Fibroblast of villous mesenchyme (primary cell): Measurements from ENCODE around the gene TFB2M. TPM values are rescaled to one million over a fixed set of nuclear protein-coding genes. Genes with fewer than 3 reads are reported as not detected.

Experiments
- DNase-seq: peaks from one replicate; pipeline ENCODE4 v3.0.0-alpha.2; 2010; ENCODE audit warnings: low read depth
- H3K4me3 ChIP-seq: 2 replicates; pipeline ENCODE4 v1.5.1; 2011; ENCODE audit warnings: low read depth, mild to moderate bottlenecking, low read length
- total RNA-seq: library from RNA; depleted of rRNA; stranded (reverse); fragments of >200 nt; gene quantifications from 2 replicates; pipeline ENCODE4 v1.2.3, GENCODE V29; 2012
- TF ChIP-seq, protein P1 (sequence below): IDR thresholded peaks from 2 replicates; pipeline ENCODE4 v1.5.1; 2012; ENCODE audit warnings: low read depth, mild to moderate bottlenecking, low read length; ENCODE audit not compliant: insufficient read depth

The TFB2M gene
- total RNA-seq, 1 donor: 29.4 TPM

DNA sequence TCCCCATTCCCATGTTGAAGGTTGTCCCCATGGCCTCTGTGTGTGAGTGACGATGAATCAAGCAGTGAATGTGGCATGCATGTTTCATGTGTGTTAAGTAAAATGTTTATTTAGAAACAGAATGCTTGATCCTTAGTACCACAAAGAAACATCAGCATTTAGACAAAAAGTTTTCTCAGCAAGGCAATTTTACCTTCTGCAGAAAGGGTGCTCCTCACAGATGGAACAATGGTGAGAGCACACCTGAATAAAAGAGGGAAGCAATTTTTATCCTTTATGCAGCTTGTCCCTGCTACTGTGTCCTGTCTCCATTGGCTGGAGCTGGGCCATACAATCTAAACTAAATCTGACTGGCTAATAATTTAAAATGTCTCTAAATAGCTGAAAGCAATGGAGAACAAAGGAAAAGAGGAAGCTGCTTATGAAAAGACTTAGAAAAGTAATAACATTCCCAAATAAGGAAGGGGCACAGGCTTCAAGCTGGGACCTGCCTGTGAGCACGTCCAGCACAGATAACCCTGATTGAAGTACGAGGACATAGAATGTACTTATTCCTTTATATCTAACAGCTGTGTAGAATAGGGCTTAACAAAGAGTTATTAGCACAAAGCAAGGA is 50.6 kb downstream of the TFB2M start:
- no peak overlapping the region for H3K4me3 ChIP-seq
- DNase-seq: no peak
- TF ChIP-seq, protein P1, sequence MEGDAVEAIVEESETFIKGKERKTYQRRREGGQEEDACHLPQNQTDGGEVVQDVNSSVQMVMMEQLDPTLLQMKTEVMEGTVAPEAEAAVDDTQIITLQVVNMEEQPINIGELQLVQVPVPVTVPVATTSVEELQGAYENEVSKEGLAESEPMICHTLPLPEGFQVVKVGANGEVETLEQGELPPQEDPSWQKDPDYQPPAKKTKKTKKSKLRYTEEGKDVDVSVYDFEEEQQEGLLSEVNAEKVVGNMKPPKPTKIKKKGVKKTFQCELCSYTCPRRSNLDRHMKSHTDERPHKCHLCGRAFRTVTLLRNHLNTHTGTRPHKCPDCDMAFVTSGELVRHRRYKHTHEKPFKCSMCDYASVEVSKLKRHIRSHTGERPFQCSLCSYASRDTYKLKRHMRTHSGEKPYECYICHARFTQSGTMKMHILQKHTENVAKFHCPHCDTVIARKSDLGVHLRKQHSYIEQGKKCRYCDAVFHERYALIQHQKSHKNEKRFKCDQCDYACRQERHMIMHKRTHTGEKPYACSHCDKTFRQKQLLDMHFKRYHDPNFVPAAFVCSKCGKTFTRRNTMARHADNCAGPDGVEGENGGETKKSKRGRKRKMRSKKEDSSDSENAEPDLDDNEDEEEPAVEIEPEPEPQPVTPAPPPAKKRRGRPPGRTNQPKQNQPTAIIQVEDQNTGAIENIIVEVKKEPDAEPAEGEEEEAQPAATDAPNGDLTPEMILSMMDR: no peak

DNA sequence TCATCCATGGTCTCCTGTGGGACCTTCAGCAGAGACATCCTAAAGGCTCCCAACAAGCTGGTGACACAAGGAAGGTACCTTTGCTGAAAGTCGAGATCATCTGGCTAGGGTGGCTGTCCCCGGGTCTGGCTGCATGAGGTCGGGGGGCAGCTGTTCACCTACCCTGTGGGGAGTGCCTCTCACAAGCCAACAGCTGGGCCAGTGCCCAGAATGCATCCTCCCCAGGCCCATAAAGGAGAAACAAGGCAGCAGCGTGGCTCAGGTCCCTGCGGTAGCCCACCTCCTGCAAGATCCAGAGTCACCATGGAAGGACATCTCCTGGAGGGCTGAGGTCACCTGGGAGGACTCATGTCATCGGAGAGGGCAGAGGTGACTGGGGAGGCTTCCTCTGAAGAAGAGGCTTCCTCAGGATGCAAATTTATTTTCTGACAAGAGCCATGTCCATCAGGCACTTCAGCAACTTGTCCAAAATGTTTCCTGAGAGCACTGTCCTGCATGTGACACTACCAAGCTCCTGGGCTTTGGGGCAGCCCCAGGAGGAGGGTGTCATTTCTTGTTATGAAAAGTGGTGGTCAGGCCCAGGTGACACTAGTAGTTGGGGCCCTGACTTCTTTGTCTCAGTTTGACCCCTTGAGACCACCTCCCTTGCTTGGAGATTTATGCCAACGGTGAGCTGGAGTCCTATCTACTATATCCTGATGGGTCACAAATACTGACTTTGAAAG is 52.3 kb downstream of the TFB2M start:
- H3K4me3 ChIP-seq: no peak overlapping the region
- TF ChIP-seq, protein P1: no peak
- no peak for DNase-seq

DNA sequence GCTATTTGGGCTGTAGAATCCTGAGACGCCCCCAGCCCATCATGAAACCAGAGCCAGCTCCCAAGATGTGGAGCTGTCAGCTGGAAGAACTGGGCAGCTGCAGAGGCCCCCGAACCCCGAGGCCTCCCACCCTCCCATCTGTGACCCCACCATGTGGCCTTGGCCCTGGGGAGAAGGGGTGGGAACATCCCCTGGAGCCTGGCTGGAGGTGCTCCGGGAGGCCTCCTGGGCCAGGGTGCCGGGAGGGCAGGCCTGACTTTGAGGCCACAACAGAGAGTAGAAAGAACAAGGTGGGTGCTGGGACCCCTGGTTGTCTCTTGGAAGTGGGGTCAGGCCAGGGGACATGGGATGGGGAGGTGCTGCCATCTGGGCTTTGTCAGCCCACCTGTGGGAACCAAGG is 53.0 kb downstream of the TFB2M start:
- no peak for DNase-seq
- H3K4me3 ChIP-seq: no peak overlapping the region
- TF ChIP-seq, protein P1: no peak

DNA sequence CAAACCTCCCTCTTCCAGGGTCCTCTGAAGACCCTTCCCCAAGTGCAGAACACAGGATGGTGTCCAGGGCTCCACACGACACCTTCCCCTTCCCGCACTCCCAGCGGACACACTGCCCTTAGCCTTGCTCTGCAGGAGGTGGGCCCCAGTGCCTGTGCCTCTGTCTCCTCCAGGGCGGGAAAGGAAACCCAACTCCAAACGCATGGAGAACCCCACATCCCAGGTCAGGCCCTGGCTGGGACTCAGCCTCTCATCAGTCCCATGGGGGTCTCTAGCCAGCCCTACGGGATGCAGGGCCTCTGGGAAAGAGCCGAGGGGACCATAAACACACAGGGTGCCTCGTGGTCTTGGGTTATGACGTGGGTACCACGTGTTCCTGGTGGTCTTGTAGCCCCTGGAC is 53.4 kb downstream of the TFB2M start:
- no peak overlapping the region for H3K4me3 ChIP-seq
- DNase-seq: no peak
- TF ChIP-seq, protein P1: no peak

DNA sequence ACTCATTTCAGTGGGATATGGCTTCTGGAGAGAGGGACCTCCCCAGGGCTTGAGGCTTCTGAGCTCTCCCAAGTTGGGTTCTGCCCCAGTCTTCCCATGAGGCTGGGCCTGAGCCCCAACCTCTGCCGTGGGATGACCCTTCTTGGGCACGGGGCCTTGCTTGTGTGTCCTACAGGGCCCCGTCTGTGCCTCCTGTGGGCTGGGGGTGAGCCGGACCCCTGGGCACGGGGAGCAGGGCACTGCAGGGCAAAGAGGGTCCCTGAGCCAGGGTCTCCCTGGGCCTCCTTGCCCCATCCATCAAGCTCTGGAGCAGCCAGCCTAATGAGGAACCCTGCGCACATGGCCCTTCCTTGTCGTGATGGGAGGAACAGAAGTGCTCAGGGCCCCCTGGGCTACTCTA is 53.8 kb downstream of the TFB2M start:
- no peak for DNase-seq
- no peak overlapping the region for H3K4me3 ChIP-seq
- TF ChIP-seq, protein P1: no peak

DNA sequence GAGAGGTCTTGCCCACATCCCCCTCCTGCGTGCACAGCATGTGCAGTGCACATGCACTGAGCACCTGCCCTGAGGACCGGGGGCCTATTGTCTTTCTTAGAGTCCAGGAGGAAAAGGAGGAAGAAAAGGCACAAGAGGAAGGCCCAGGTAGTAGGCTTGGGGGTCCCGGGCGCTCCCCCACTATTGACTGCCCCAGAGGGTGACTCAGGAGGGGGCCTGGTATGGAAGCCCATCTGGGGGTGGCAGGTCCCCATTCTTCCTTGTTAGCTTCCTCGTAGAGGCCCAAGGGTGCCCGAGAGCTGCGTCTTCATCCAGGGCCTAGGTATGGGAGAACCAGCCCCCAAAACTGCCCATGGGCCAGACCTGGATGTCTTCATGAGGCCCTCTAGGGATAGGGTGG is 54.9 kb downstream of the TFB2M start:
- no peak for DNase-seq
- H3K4me3 ChIP-seq: no peak overlapping the region
- TF ChIP-seq, protein P1: no peak
